NCI-H526 treated with DMSO at 0.1 percent for 48 hours (cell line): ENCODE data around the gene GLUL.

Source experiments
- DNase-seq: peaks from one replicate; lab custom pipeline; 2025; lab: John Stamatoyannopoulos, UW

The GLUL gene

GRCh38 chr1:182391362-182392049 is at the start of gene GLUL:
Gene GLUL (minus strand): TSS chr1:182391790. CDS start chr1:182388737, 3,053 bp downstream.
- DNase-seq, result peak; percentile 99

GRCh38 chr1:182438326-182438725 is 46.7 kb upstream of the GLUL start:
- DNase-seq, result no peak

GRCh38 chr1:182433580-182433979 is 42.0 kb upstream of the GLUL start:
- no peak for DNase-seq

- DNase-seq, result no peak
Observed at GRCh38 chr1:182431278-182431677, 39.7 kb upstream of the GLUL start.

GRCh38 chr1:182430263-182431068 is 38.9 kb upstream of the GLUL start:
- DNase-seq, result no peak

GRCh38 chr1:182428043-182428442 is 36.5 kb upstream of the GLUL start:
- no peak for DNase-seq

- DNase-seq, result no peak
Observed at GRCh38 chr1:182426442-182427430, 35.1 kb upstream of the GLUL start.

GRCh38 chr1:182415789-182416188 is 24.2 kb upstream of the GLUL start:
- no peak for DNase-seq

- no peak for DNase-seq
Observed at GRCh38 chr1:182413969-182414368, 22.4 kb upstream of the GLUL start.

- DNase-seq, result no peak
Observed at GRCh38 chr1:182413486-182413885, 21.9 kb upstream of the GLUL start.

GRCh38 chr1:182410620-182411273 is 19.2 kb upstream of the GLUL start:
- DNase-seq, result no peak

- no peak for DNase-seq
Observed at GRCh38 chr1:182410138-182410537, 18.5 kb upstream of the GLUL start.

- DNase-seq, result no peak
Observed at GRCh38 chr1:182408435-182409075, 17.0 kb upstream of the GLUL start.

- no peak for DNase-seq
Observed at GRCh38 chr1:182407724-182408123, 16.1 kb upstream of the GLUL start.

GRCh38 chr1:182406012-182406411 is 14.4 kb upstream of the GLUL start:
- DNase-seq, result no peak

GRCh38 chr1:182405578-182405977 is 14.0 kb upstream of the GLUL start:
- DNase-seq, result no peak

- DNase-seq, result no peak
Observed at GRCh38 chr1:182404781-182405180, 13.2 kb upstream of the GLUL start.

GRCh38 chr1:182400567-182400966 is 9.0 kb upstream of the GLUL start, which contains the start of gene TEDDM1:
Gene TEDDM1 (minus strand): TSS chr1:182400667. CDS start chr1:182400485, 182 bp downstream.
- DNase-seq, result no peak

- DNase-seq, result no peak
Observed at GRCh38 chr1:182397653-182398393, 6.2 kb upstream of the GLUL start.

- no peak for DNase-seq
Observed at GRCh38 chr1:182395906-182396305, 4.3 kb upstream of the GLUL start.
